ENCODE data around the gene ARHGEF3.
A peak's percentile ranks its signal among the peaks of the same experiment; 100 is the strongest.
"Not testable (repeated sequence)": the region's sequence is repeated elsewhere in the genome, so short reads cannot be mapped to it uniquely, and the experiment has no call there.

ARHGEF3 gene

GRCh38 chr3:56771376-56771775 lies 30.4 kb downstream of the ARHGEF3 start:
- DNase-seq (ENCODE audit: low spot score), result no peak

- DNase-seq (ENCODE audit: low spot score), result no peak
These were observed 32.5 kb downstream of the ARHGEF3 start for GRCh38 chr3:56769116-56769707.

GRCh38 chr3:56764904-56765547 lies 36.7 kb downstream of the ARHGEF3 start:
- DNase-seq (ENCODE audit: low spot score), result no peak

GRCh38 chr3:56764184-56764583 lies 37.6 kb downstream of the ARHGEF3 start:
- DNase-seq (ENCODE audit: low spot score), result no peak

- no peak for DNase-seq (ENCODE audit: low spot score)
These were observed 38.5 kb downstream of the ARHGEF3 start for GRCh38 chr3:56763233-56763632.

- DNase-seq (ENCODE audit: low spot score), result no peak
These were observed 39.0 kb downstream of the ARHGEF3 start for GRCh38 chr3:56762718-56763117.

- no peak for DNase-seq (ENCODE audit: low spot score)
These were observed 39.7 kb downstream of the ARHGEF3 start for GRCh38 chr3:56761887-56762651.

GRCh38 chr3:56761023-56761422 lies 40.7 kb downstream of the ARHGEF3 start:
- no peak for DNase-seq (ENCODE audit: low spot score)

GRCh38 chr3:56759532-56759931 lies 42.2 kb downstream of the ARHGEF3 start:
- DNase-seq (ENCODE audit: low spot score), result no peak

GRCh38 chr3:56758539-56758981 lies 43.2 kb downstream of the ARHGEF3 start:
- DNase-seq (ENCODE audit: low spot score), result no peak

- DNase-seq (ENCODE audit: low spot score), result not testable (repeated sequence)
These were observed 43.7 kb downstream of the ARHGEF3 start for GRCh38 chr3:56758042-56758441.

- DNase-seq (ENCODE audit: low spot score), result peak; percentile 62
These were observed 46.9 kb downstream of the ARHGEF3 start for GRCh38 chr3:56754741-56755417.

- no peak for DNase-seq (ENCODE audit: low spot score)
These were observed 48.4 kb downstream of the ARHGEF3 start for GRCh38 chr3:56753206-56753820.

GRCh38 chr3:56751056-56751707 lies 50.6 kb downstream of the ARHGEF3 start:
- DNase-seq (ENCODE audit: low spot score), result no peak

GRCh38 chr3:56748663-56749231 lies 53.0 kb downstream of the ARHGEF3 start:
- no peak for DNase-seq (ENCODE audit: low spot score)

- no peak for DNase-seq (ENCODE audit: low spot score)
These were observed 54.6 kb downstream of the ARHGEF3 start for GRCh38 chr3:56747150-56747549.

GRCh38 chr3:56744016-56744415 lies 57.7 kb downstream of the ARHGEF3 start:
- DNase-seq (ENCODE audit: low spot score), result no peak

- no peak for DNase-seq (ENCODE audit: low spot score)
These were observed 58.9 kb downstream of the ARHGEF3 start for GRCh38 chr3:56742887-56743286.

GRCh38 chr3:56739036-56739435 lies 62.7 kb downstream of the ARHGEF3 start:
- DNase-seq (ENCODE audit: low spot score), result no peak

GRCh38 chr3:56737006-56737405 lies 64.7 kb downstream of the ARHGEF3 start:
- no peak for DNase-seq (ENCODE audit: low spot score)

GRCh38 chr3:56732109-56732508 lies 69.6 kb downstream of the ARHGEF3 start:
- no peak for DNase-seq (ENCODE audit: low spot score)
